Umbilical cord (tissue), 2 donors: ENCODE measurements around the gene DDX59. TPM values are rescaled to one million over a fixed set of nuclear protein-coding genes. Genes with fewer than 3 reads are reported as not detected.

ENCODE experiments used
- DNase-seq: peaks from one replicate; pipeline ENCODE4 v3.0.0-alpha.2; 2015; ENCODE audit warnings: low spot score
- total RNA-seq: library from RNA; depleted of rRNA; stranded (reverse); fragments of >200 nt; gene quantifications from one replicate; pipeline ENCODE4 v1.2.3, GENCODE V29; 2014; ENCODE audit warnings: low replicate concordance; ENCODE audit not compliant: insufficient read depth

Gene DDX59
- total RNA-seq, 1 donor from 2014 or later = 26.2 TPM

GRCh38 chr1:200671235-200671786 lies 1.6 kb upstream of the DDX59 start:
- no peak for DNase-seq

GRCh38 chr1:200670242-200671118 lies 773 bp upstream of the DDX59 start:
- no peak for DNase-seq

- no peak for DNase-seq
Observed at GRCh38 chr1:200668514-200669313, 993 bp downstream of the DDX59 start.

- DNase-seq = no peak
Observed at GRCh38 chr1:200666309-200666708, 3.4 kb downstream of the DDX59 start.

- DNase-seq = no peak
Observed at GRCh38 chr1:200665861-200666260, 3.8 kb downstream of the DDX59 start.

- no peak for DNase-seq
Observed at GRCh38 chr1:200660719-200661118, 9.0 kb downstream of the DDX59 start.

- DNase-seq = peak; percentile 23
Observed at GRCh38 chr1:200659269-200659668, 10.4 kb downstream of the DDX59 start.

GRCh38 chr1:200658037-200658818 lies 11.5 kb downstream of the DDX59 start:
- no peak for DNase-seq

- DNase-seq = no peak
Observed at GRCh38 chr1:200654660-200655059, 15.0 kb downstream of the DDX59 start.

GRCh38 chr1:200653022-200653462 lies 16.7 kb downstream of the DDX59 start:
- DNase-seq = no peak

GRCh38 chr1:200652378-200652777 lies 17.3 kb downstream of the DDX59 start:
- DNase-seq = no peak

- no peak for DNase-seq
Observed at GRCh38 chr1:200646515-200646914, 23.2 kb downstream of the DDX59 start.

- DNase-seq = no peak
Observed at GRCh38 chr1:200644021-200644420, 25.7 kb downstream of the DDX59 start.

GRCh38 chr1:200642481-200642880 lies 27.2 kb downstream of the DDX59 start:
- DNase-seq = peak; percentile 54

GRCh38 chr1:200640963-200641401 lies 28.7 kb downstream of the DDX59 start:
- DNase-seq = no peak

GRCh38 chr1:200640373-200640962 lies 29.2 kb downstream of the DDX59 start:
- DNase-seq = no peak

GRCh38 chr1:200638073-200638472 lies 31.6 kb downstream of the DDX59 start:
- DNase-seq = no peak

GRCh38 chr1:200636681-200637080 lies 33.0 kb downstream of the DDX59 start:
- no peak for DNase-seq

- DNase-seq = no peak
Observed at GRCh38 chr1:200634261-200635122, 35.2 kb downstream of the DDX59 start.

- no peak for DNase-seq
Observed at GRCh38 chr1:200631375-200631774, 38.3 kb downstream of the DDX59 start.
